Measurements from ENCODE around the gene CAMK1D.

The CAMK1D gene

GRCh38 chr10:12502526-12503274, 153.4 kb downstream of the CAMK1D start:
- no peak for DNase-seq (ENCODE audit: low read depth)
- TF ChIP-seq, protein P1, sequence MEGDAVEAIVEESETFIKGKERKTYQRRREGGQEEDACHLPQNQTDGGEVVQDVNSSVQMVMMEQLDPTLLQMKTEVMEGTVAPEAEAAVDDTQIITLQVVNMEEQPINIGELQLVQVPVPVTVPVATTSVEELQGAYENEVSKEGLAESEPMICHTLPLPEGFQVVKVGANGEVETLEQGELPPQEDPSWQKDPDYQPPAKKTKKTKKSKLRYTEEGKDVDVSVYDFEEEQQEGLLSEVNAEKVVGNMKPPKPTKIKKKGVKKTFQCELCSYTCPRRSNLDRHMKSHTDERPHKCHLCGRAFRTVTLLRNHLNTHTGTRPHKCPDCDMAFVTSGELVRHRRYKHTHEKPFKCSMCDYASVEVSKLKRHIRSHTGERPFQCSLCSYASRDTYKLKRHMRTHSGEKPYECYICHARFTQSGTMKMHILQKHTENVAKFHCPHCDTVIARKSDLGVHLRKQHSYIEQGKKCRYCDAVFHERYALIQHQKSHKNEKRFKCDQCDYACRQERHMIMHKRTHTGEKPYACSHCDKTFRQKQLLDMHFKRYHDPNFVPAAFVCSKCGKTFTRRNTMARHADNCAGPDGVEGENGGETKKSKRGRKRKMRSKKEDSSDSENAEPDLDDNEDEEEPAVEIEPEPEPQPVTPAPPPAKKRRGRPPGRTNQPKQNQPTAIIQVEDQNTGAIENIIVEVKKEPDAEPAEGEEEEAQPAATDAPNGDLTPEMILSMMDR (conservative IDR thresholded peaks at IDR 0.05; ENCODE audit: low read depth, low read length), result no peak
- no peak overlapping the region for H3K4me3 ChIP-seq (ENCODE audit: low read length)

GRCh38 chr10:12503311-12503710, 154.0 kb downstream of the CAMK1D start:
- H3K4me3 ChIP-seq (ENCODE audit: low read length), result no peak overlapping the region
- TF ChIP-seq, protein P1 (conservative IDR thresholded peaks at IDR 0.05; ENCODE audit: low read depth, low read length), result no peak
- DNase-seq (ENCODE audit: low read depth), result no peak

DNA sequence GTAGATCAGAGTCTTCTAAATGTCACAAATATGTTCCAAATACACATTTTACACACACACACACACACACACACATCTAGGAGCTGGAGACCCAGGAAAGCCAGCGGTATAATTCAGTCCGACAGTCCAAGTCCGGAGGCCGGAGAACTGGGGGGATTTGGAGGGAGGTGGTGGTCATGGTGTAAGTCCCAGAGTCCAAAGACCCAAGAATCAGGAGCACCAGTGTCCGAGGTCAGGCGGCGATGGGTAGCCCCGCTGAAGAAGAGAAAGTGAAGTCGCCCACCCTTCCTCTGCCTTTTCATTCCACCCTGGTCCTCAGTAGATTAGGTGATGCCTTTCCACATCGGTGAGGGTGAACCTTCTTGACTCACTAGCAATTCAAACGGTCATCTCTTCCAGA, 154.8 kb downstream of the CAMK1D start:
- no peak overlapping the region for H3K4me3 ChIP-seq (ENCODE audit: low read length)
- TF ChIP-seq, protein P1 (conservative IDR thresholded peaks at IDR 0.05; ENCODE audit: low read depth, low read length), result no peak
- no peak for DNase-seq (ENCODE audit: low read depth)

- DNase-seq (ENCODE audit: low read depth), result no peak
- TF ChIP-seq, protein P1 (conservative IDR thresholded peaks at IDR 0.05; ENCODE audit: low read depth, low read length), result no peak
Measured at GRCh38 chr10:12504628-12505027, 155.3 kb downstream of the CAMK1D start.

GRCh38 chr10:12505683-12506082, 156.3 kb downstream of the CAMK1D start:
- TF ChIP-seq, protein P1 (conservative IDR thresholded peaks at IDR 0.05; ENCODE audit: low read depth, low read length), result no peak
- H3K4me3 ChIP-seq (ENCODE audit: low read length), result no peak overlapping the region
- DNase-seq (ENCODE audit: low read depth), result no peak

More at GRCh38 chr10:12504628-12505027, 155.3 kb downstream of the CAMK1D start:
- H3K4me3 ChIP-seq (ENCODE audit: low read length), result no peak overlapping the region

DNA sequence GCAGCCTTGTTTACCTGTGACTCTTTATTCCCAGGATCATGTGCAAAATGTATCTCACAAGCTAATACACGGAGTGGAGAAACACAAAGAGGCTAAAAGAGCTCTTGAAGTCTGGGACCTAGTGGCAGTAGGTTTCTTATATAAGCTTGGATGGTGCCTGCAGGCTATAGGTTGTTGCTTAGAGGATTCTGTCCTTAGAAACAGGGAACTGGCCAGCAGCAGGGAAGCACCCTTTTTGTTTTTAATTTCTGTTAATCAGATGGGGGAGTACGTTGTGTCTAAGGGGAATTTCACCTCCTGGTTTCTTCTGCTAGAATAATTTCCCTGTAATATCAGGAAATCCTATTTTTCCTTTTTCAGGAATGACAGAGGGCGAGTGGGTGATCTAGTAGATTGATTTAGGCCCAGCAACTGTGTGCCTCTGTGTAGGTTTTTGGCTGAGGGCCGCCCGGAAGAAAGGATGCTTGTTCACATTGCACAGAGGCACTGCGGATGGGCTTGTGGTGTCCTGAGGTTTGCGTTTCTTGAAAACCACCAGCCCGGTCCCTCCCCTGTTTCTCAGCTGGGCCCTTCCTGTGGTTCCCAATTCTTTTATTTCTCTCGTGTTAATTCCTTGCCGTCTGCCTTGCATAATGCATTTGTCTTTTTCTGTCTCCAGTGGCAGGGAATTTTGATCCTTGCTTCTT, 158.0 kb downstream of the CAMK1D start:
- TF ChIP-seq, protein P1 (conservative IDR thresholded peaks at IDR 0.05; ENCODE audit: low read depth, low read length), result no peak
- DNase-seq (ENCODE audit: low read depth), result no peak
- H3K4me3 ChIP-seq (ENCODE audit: low read length), result no peak overlapping the region

DNA sequence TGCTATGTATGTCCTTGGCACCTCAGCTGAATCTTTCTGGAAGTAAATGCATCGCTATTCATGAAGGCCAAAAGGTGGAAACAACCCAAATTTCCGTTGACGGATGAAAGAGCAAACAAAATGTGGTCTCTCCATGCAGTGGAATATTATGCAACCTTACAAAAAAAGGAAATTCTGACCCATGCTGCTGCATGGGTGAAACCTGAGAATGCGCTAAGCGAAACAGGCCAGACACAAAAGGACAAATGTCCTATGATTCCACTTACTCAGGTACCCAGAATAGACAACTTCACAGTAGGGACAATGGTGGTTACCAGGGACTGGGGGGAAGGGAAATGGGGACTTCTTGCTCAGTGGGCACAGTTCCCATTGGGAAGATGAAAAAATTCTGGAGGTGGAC, 158.8 kb downstream of the CAMK1D start:
- TF ChIP-seq, protein P1 (conservative IDR thresholded peaks at IDR 0.05; ENCODE audit: low read depth, low read length), result no peak
- DNase-seq (ENCODE audit: low read depth), result no peak
- no peak overlapping the region for H3K4me3 ChIP-seq (ENCODE audit: low read length)
